Endothelial cell of umbilical vein (primary cell): Measurements from ENCODE around the gene GRXCR2. TPM values are rescaled to one million over a fixed set of nuclear protein-coding genes. Genes with fewer than 3 reads are reported as not detected.

ENCODE experiments used
- BruUV-seq: library from RNA; stranded (reverse); fragments of 400-500 nt; replicated peaks from 2 replicates; lab custom pipeline; 2021; lab: Mats Ljungman, UMichigan
- CTCF ChIA-PET: fragments of 300-600, 350-600 bp; sonication (Branson Sonifier 250); formaldehyde crosslinking; loops from one replicate; lab custom pipeline; 2021; ENCODE audit warnings: antibody characterized with exemption, inconsistent platforms; lab: Charles Lee
- POLR2A ChIA-PET: fragments of 300-600, 350-600 bp; sonication (Branson Sonifier 250); formaldehyde crosslinking; loops from one replicate; lab custom pipeline; 2021; ENCODE audit warnings: antibody characterized with exemption, inconsistent platforms; lab: Charles Lee
- DNase-seq: peaks from one replicate; pipeline ENCODE4 v3.0.0-alpha.2; 2011; ENCODE audit warnings: low read depth, low spot score
- FAIRE-seq: peaks from 2 replicates; lab custom pipeline; 2011; peaks lifted over from hg19 to GRCh38; lab: Jason Lieb, UNC
- H2AFZ ChIP-seq: 2 replicates; pipeline ENCODE4 v1.6.0; 2012; ENCODE audit warnings: low read depth, low read length, control low read depth, inconsistent platforms
- H3K27ac ChIP-seq: 2 replicates; pipeline ENCODE4 v1.5.1; 2011; ENCODE audit warnings: low read depth, mild to moderate bottlenecking, control low read depth, low read length, moderate library complexity; ENCODE audit not compliant: insufficient read depth
- H3K27me3 ChIP-seq, 2 experiments: 2 replicates each; pipeline versions ENCODE4 v1.6.0 to v1.6.1; 2011; ENCODE audit warnings: low read length in 2 of 2, mixed read lengths in 1 of 2; ENCODE audit not compliant: control insufficient read depth in 2 of 2, insufficient read depth in 2 of 2
- H3K36me3 ChIP-seq, 2 experiments: 2 replicates in 1 of 2; 3 replicates in 1 of 2; pipeline ENCODE4 v1.5.1; 2011; ENCODE audit warnings: low read length in 2 of 2, mild to moderate bottlenecking in 1 of 2, moderate library complexity in 1 of 2; ENCODE audit not compliant: control insufficient read depth in 2 of 2, insufficient read depth in 2 of 2; ENCODE audit errors: extremely low read depth in 1 of 2
- H3K4me1 ChIP-seq: 3 replicates; pipeline ENCODE4 v1.5.1; 2011; ENCODE audit warnings: mild to moderate bottlenecking, low read length; ENCODE audit not compliant: control insufficient read depth, insufficient read depth; ENCODE audit errors: extremely low read depth
- H3K4me2 ChIP-seq: 2 replicates; pipeline ENCODE4 v1.6.1; 2011; ENCODE audit warnings: low read length, control low read depth, mixed read lengths; ENCODE audit not compliant: insufficient read depth
- H3K4me3 ChIP-seq, 3 experiments: fragments of 200-600 bp in 1 of 3; sonication (generic), shearing (Covaris generic) in 1 of 3; replicated peaks in 1 of 3; 2 replicates each; pipeline ENCODE4 v1.5.1; 2011 to 2016; ENCODE audit warnings: control low read depth in 3 of 3, low read length in 3 of 3, mild to moderate bottlenecking in 2 of 3, inconsistent platforms in 1 of 3, low read depth in 1 of 3, moderate library complexity in 1 of 3; ENCODE audit not compliant: insufficient read depth in 1 of 3
- H3K79me2 ChIP-seq: 2 replicates; pipeline ENCODE4 v1.6.0; 2012; ENCODE audit warnings: low read length, inconsistent platforms; ENCODE audit not compliant: control insufficient read depth, insufficient read depth
- H3K9ac ChIP-seq: replicated peaks from 2 replicates; pipeline ENCODE3; 2011; ENCODE audit warnings: low read length, control low read depth; ENCODE audit not compliant: insufficient read depth; ENCODE audit errors: extremely low read depth
- H3K9me1 ChIP-seq: replicated peaks from 3 replicates; pipeline ENCODE4 v1.6.0; 2011; ENCODE audit warnings: mild to moderate bottlenecking, low read length; ENCODE audit not compliant: control insufficient read depth, insufficient read depth; ENCODE audit errors: extremely low read depth
- H3K9me3 ChIP-seq: replicated peaks from 2 replicates; pipeline ENCODE4 v1.5.1; 2012; ENCODE audit warnings: low read length, inconsistent platforms; ENCODE audit not compliant: control insufficient read depth, insufficient read depth
- H4K20me1 ChIP-seq: replicated peaks from 2 replicates; pipeline ENCODE3; 2011; ENCODE audit warnings: mild to moderate bottlenecking, low read length; ENCODE audit not compliant: control insufficient read depth, insufficient read depth; ENCODE audit errors: extremely low read depth
- CTCF ChIP-seq, 2 donors: IDR thresholded peaks; 1 replicate in 1 of 2; 2 replicates in 1 of 2; pipeline ENCODE4 v1.5.1; 2011; ENCODE audit warnings: low read length in 2 of 2, mild to moderate bottlenecking in 2 of 2, moderate library complexity in 2 of 2, control low read depth in 1 of 2, inconsistent platforms in 1 of 2, low read depth in 1 of 2; ENCODE audit not compliant: insufficient read depth in 1 of 2; ENCODE audit errors: extremely low read depth in 1 of 2
- EZH2 ChIP-seq: IDR thresholded peaks from 2 replicates; pipeline ENCODE4 v1.6.1; 2012; ENCODE audit warnings: borderline replicate concordance, low read depth, mild to moderate bottlenecking, moderate library complexity, low read length, inconsistent platforms; ENCODE audit not compliant: severe bottlenecking
- FOS ChIP-seq: IDR thresholded peaks from 2 replicates; pipeline ENCODE4 v1.6.1; 2011; ENCODE audit warnings: mild to moderate bottlenecking, low read length, moderate library complexity, borderline replicate concordance; ENCODE audit not compliant: insufficient read depth
- GATA2 ChIP-seq: IDR thresholded peaks from 2 replicates; pipeline ENCODE4 v1.7.0; 2011; ENCODE audit warnings: low read depth, mild to moderate bottlenecking, moderate library complexity, mixed read lengths, low read length; ENCODE audit not compliant: insufficient read length, insufficient read depth
- JUN ChIP-seq: IDR thresholded peaks from 2 replicates; pipeline ENCODE4 v1.6.1; 2011; ENCODE audit warnings: borderline replicate concordance, low read depth; ENCODE audit not compliant: insufficient read length, insufficient read depth
- MAX ChIP-seq: IDR thresholded peaks from 2 replicates; pipeline ENCODE4 v1.6.1; 2011; ENCODE audit not compliant: insufficient read depth, insufficient read length
- MYC ChIP-seq: IDR thresholded peaks from one replicate; pipeline ENCODE4 v1.6.1; 2011; ENCODE audit warnings: mild to moderate bottlenecking, low read depth, low read length
- POLR2A ChIP-seq: IDR thresholded peaks from 2 replicates; pipeline ENCODE4 v1.6.1; 2012; ENCODE audit warnings: low read depth, mild to moderate bottlenecking, control low read depth, low read length
- POLR2AphosphoS5 ChIP-seq: IDR thresholded peaks from 2 replicates; pipeline ENCODE4 v1.6.1; 2012; ENCODE audit warnings: low read depth, mild to moderate bottlenecking, control low read depth, low read length, moderate library complexity; ENCODE audit not compliant: insufficient read depth
- dilution Hi-C: fragments of 300-500 bp; cut with MboI; formaldehyde crosslinking; loops from one replicate; pipeline ENCODE4 v1.15.0; 2019; ENCODE audit warnings: low sequenced_read_pairs; ENCODE audit not compliant: extremely low pct_ligation_motif_present
- intact Hi-C: fragments of 100-400 bp; cut with micrococcal nuclease; formaldehyde crosslinking; loops from one replicate; pipeline ENCODE4 v1.10.0; 2022
- polyA plus RNA-seq, 4 experiments: library from polyadenylated mRNA; depleted of rRNA in 3 of 4; stranded (reverse) in 3 of 4; unstranded in 1 of 4; fragments of >200 nt; gene quantifications; 2 replicates each; pipeline versions ENCODE4 v1.2.1 to v1.2.3, GENCODE V29; 2011 to 2012; ENCODE audit warnings: missing spikeins in 1 of 4
- total RNA-seq: library from RNA; stranded (reverse); gene quantifications from 2 replicates; pipeline ENCODE4 v1.2.3, GENCODE V29; 2021

GRXCR2 gene
- total and polyA plus RNA-seq, 2 donors (not counting 3 experiments of a cell fraction or from before 2014, with no cell fraction given) = not detected

- H3K9me3 ChIP-seq = no peaks in the 10 kb centered on the region
- no peak overlapping the region for H3K9ac ChIP-seq
- H3K27me3 ChIP-seq = no peaks in the 10 kb centered on the region
- dilution Hi-C loops = no loop called here
- POLR2A ChIA-PET = no interaction called here
- DNase-seq (no peak), FAIRE-seq (no peak)
- H4K20me1 ChIP-seq = no peaks in the 10 kb centered on the region
- H2AFZ ChIP-seq = no peak overlapping the region
- intact Hi-C loops = no loop called here
- peaks cover 20% of the 10 kb centered on the region for H3K4me1 ChIP-seq
- no peaks in the 10 kb centered on the region for H3K36me3 ChIP-seq
- H3K27ac ChIP-seq = no peak overlapping the region
- no peak overlapping the region for H3K4me3 ChIP-seq
- H3K4me2 ChIP-seq = no peak overlapping the region
- BruUV-seq = no TSS peak
- H3K79me2 ChIP-seq = no peaks in the 10 kb centered on the region
- CTCF ChIA-PET = interaction anchor here (1.4 to 3.2 kb wide), 3 partner anchors 19 to 34 kb away, joined by 4 to 14 read pairs (median 10); partner anchors contain the start of gene PRELID2
- H3K9me1 ChIP-seq = no peaks in the 10 kb centered on the region
- no peak for TF ChIP-seq CTCF (IDR thresholded peaks at IDR 0.05; ENCODE audit: extremely low read depth in 1 of 2, insufficient read depth in 1 of 2, low read depth in 1 of 2, low read length in 2 of 2)
- TF ChIP-seq POLR2AphosphoS5 = no peak
- TF ChIP-seq EZH2 = no peak
- TF ChIP-seq MAX = no peak
- TF ChIP-seq FOS = no peak
- TF ChIP-seq GATA2 = no peak
- TF ChIP-seq JUN = no peak
- TF ChIP-seq MYC = no peak
- TF ChIP-seq POLR2A = no peak
Measured at GRCh38 chr5:145853781-145854376, 18.9 kb downstream of the GRXCR2 start.
